ENCODE measurements around the gene TMEM198. TPM values are rescaled to one million over a fixed set of nuclear protein-coding genes. Genes with fewer than 3 reads are reported as not detected.

Gene TMEM198
- total RNA-seq, 1 donor from 2014 or later = 7.6 TPM

- no peaks in the 10 kb centered on the region for H3K27me3 ChIP-seq (ENCODE audit: control insufficient read depth, insufficient read depth, low read length)
- TF ChIP-seq CTCF (IDR thresholded peaks at IDR 0.05; ENCODE audit: insufficient read depth, low read length, poor library complexity, severe bottlenecking) = no peak
- peaks cover 5% of the 10 kb centered on the region for H3K36me3 ChIP-seq (ENCODE audit: control insufficient read depth, insufficient read depth, low read length)
- no peak for DNase-seq (ENCODE audit: low read depth)
- H3K4me3 ChIP-seq (ENCODE audit: low read depth, low read length) = no peak overlapping the region
Measured at GRCh38 chr2:219538504-219538951, 5.3 kb upstream of the TMEM198 start.

- H3K27me3 ChIP-seq (ENCODE audit: control insufficient read depth, insufficient read depth, low read length) = no peaks in the 10 kb centered on the region
- TF ChIP-seq CTCF (IDR thresholded peaks at IDR 0.05; ENCODE audit: insufficient read depth, low read length, poor library complexity, severe bottlenecking) = no peak
- H3K4me3 ChIP-seq (ENCODE audit: low read depth, low read length) = no peak overlapping the region
- DNase-seq (ENCODE audit: low read depth) = no peak
- H3K36me3 ChIP-seq (ENCODE audit: control insufficient read depth, insufficient read depth, low read length) = peaks cover 5% of the 10 kb centered on the region
Measured at GRCh38 chr2:219538956-219539788, 4.7 kb upstream of the TMEM198 start.

GRCh38 chr2:219539926-219540678 lies 3.7 kb upstream of the TMEM198 start:
- no peak for DNase-seq (ENCODE audit: low read depth)
- Histone ChIP-seq H3K36me3 (ENCODE audit: control insufficient read depth, insufficient read depth, low read length) (peaks cover 5% of the 10 kb centered on the region), H3K4me3 (ENCODE audit: low read depth, low read length) (no peak overlapping the region), H3K27me3 (ENCODE audit: control insufficient read depth, insufficient read depth, low read length) (no peaks in the 10 kb centered on the region)
- TF ChIP-seq CTCF (IDR thresholded peaks at IDR 0.05; ENCODE audit: insufficient read depth, low read length, poor library complexity, severe bottlenecking) = no peak

DNA sequence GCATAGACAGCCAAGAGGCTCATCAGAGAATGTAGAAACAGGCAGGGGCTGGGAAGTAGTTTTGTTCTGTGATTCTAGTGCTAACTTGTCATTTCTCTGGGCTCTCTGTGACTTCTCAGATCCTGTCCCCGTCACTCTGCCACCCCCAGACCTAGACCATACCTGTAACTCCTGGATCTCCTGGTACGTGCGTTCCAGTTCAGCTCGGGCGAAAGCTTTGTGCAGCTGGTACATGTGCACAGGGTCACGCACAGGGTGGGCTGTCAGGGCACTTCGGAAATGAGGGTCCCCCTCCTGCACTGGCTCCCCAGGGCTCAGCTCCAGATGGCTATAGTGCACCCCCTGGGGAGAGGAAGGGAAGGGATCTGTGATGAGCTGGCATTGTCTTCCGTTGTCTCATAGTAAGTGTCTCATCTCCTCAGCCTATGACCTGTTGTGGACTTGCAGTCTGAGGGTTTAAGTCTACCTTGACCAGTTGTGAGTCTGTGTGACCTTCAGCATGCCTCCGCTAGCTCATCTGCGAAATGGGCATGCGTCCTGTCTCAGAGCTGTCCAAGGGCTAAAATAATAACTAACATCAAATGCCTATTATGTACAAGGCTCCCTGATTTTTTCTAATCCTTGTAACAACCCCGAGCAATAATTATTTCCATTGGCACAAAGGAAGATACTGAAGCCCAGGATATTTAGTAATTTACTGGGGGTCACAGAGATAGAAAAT lies 2.9 kb upstream of the TMEM198 start:
- no peak for DNase-seq (ENCODE audit: low read depth)
- peaks cover 5% of the 10 kb centered on the region for H3K36me3 ChIP-seq (ENCODE audit: control insufficient read depth, insufficient read depth, low read length)
- no peaks in the 10 kb centered on the region for H3K27me3 ChIP-seq (ENCODE audit: control insufficient read depth, insufficient read depth, low read length)
- no peak for TF ChIP-seq CTCF (IDR thresholded peaks at IDR 0.05; ENCODE audit: insufficient read depth, low read length, poor library complexity, severe bottlenecking)
- no peak overlapping the region for H3K4me3 ChIP-seq (ENCODE audit: low read depth, low read length)

- Histone ChIP-seq H3K4me3 (ENCODE audit: low read depth, low read length) (peak overlapping the region; percentile 18), H3K36me3 (ENCODE audit: control insufficient read depth, insufficient read depth, low read length) (peaks cover 5% of the 10 kb centered on the region), H3K27me3 (ENCODE audit: control insufficient read depth, insufficient read depth, low read length) (no peaks in the 10 kb centered on the region)
- TF ChIP-seq CTCF (IDR thresholded peaks at IDR 0.05; ENCODE audit: insufficient read depth, low read length, poor library complexity, severe bottlenecking) = peak; percentile 94
- DNase-seq (ENCODE audit: low read depth) = peak; percentile 39
Measured at GRCh38 chr2:219541611-219542180, 2.1 kb upstream of the TMEM198 start.

All from kidney epithelial cell (primary cell).